ENCODE data around the gene HNF4A. TPM values are rescaled to one million over a fixed set of nuclear protein-coding genes. Genes with fewer than 3 reads are reported as not detected.

Gene HNF4A
- total RNA-seq, 4 donors from 2014 or later: not detected

GRCh38 chr20:44348168-44348659 is 7.3 kb upstream of the HNF4A start:
- no peak for DNase-seq
- intact Hi-C loops (cut with DNase I): no loop called here
- WGBS, 2 donors: 93 to 96% methylated on average over 4 of the region's 4 CpGs
- H3K4me1 ChIP-seq: no peaks in the 10 kb centered on the region
- H3K36me3 ChIP-seq: no peaks in the 10 kb centered on the region
- no peaks in the 10 kb centered on the region for H3K9me3 ChIP-seq
- TF ChIP-seq CTCF (IDR thresholded peaks at IDR 0.05) (no peak), POLR2A (IDR thresholded peaks at IDR 0.05) (no peak)
- no peak overlapping the region for H3K27ac ChIP-seq
- H3K27me3 ChIP-seq: no peaks in the 10 kb centered on the region
- no peak overlapping the region for H3K4me3 ChIP-seq (replicated peaks in 1 of 3)

GRCh38 chr20:44349349-44349748 is 6.2 kb upstream of the HNF4A start:
- 70% methylated on average over 3 of the region's 3 CpGs for WGBS, 2 donors

GRCh38 chr20:44350567-44350966 is 4.9 kb upstream of the HNF4A start:
- no peaks in the 10 kb centered on the region for H3K27me3 ChIP-seq
- no peaks in the 10 kb centered on the region for H3K9me3 ChIP-seq
- H3K27ac ChIP-seq: no peak overlapping the region
- intact Hi-C loops (cut with DNase I): no loop called here
- H3K4me3 ChIP-seq (replicated peaks in 1 of 3): no peak overlapping the region
- WGBS, 2 donors: 82% methylated on average over 6 of the region's 6 CpGs
- no peaks in the 10 kb centered on the region for H3K4me1 ChIP-seq
- no peak for DNase-seq
- TF ChIP-seq POLR2A (IDR thresholded peaks at IDR 0.05) (no peak), CTCF (IDR thresholded peaks at IDR 0.05) (no peak)
- H3K36me3 ChIP-seq: no peaks in the 10 kb centered on the region

More at GRCh38 chr20:44349349-44349748, 6.2 kb upstream of the HNF4A start:
- intact Hi-C loops (cut with DNase I): no loop called here
- Histone ChIP-seq H3K9me3 (no peaks in the 10 kb centered on the region), H3K27ac (no peak overlapping the region), H3K4me3 (replicated peaks in 1 of 3) (no peak overlapping the region), H3K27me3 (no peaks in the 10 kb centered on the region), H3K4me1 (no peaks in the 10 kb centered on the region), H3K36me3 (no peaks in the 10 kb centered on the region)
- TF ChIP-seq POLR2A (IDR thresholded peaks at IDR 0.05): no peak
- TF ChIP-seq CTCF (IDR thresholded peaks at IDR 0.05): no peak
- no peak for DNase-seq

- no peaks in the 10 kb centered on the region for H3K36me3 ChIP-seq
- H3K4me3 ChIP-seq (replicated peaks in 1 of 3): no peak overlapping the region
- H3K4me1 ChIP-seq: no peaks in the 10 kb centered on the region
- DNase-seq: no peak
- no peak overlapping the region for H3K27ac ChIP-seq
- no peaks in the 10 kb centered on the region for H3K9me3 ChIP-seq
- no peak for TF ChIP-seq CTCF (IDR thresholded peaks at IDR 0.05)
- no peak for TF ChIP-seq POLR2A (IDR thresholded peaks at IDR 0.05)
- intact Hi-C loops (cut with DNase I): no loop called here
- 90 to 93% methylated on average over 6 of the region's 6 CpGs for WGBS, 2 donors
- H3K27me3 ChIP-seq: no peaks in the 10 kb centered on the region
Measured at GRCh38 chr20:44354979-44355497, 461 bp upstream of the HNF4A start.

GRCh38 chr20:44356353-44356723 is 839 bp downstream of the HNF4A start:
- Histone ChIP-seq H3K4me3 (replicated peaks in 1 of 3) (no peak overlapping the region), H3K27me3 (no peaks in the 10 kb centered on the region), H3K4me1 (no peaks in the 10 kb centered on the region), H3K9me3 (no peaks in the 10 kb centered on the region), H3K27ac (no peak overlapping the region), H3K36me3 (no peaks in the 10 kb centered on the region)
- no peak for DNase-seq
- WGBS, 2 donors: 81% methylated on average over 14 of the region's 14 CpGs
- TF ChIP-seq POLR2A (IDR thresholded peaks at IDR 0.05): no peak
- no peak for TF ChIP-seq CTCF (IDR thresholded peaks at IDR 0.05)
- intact Hi-C loops (cut with DNase I): no loop called here

Measured in thyroid gland (tissue), 4 donors.